OCI-LY7 (cell line): Measurements from ENCODE around the gene METTL26.

Experiments
- CTCF ChIP-seq: fragments of 200-600 bp; sonication (generic); conservative IDR thresholded peaks from 2 replicates; pipeline ENCODE4 v1.5.1; 2014; ENCODE audit warnings: mild to moderate bottlenecking, antibody characterized with exemption, low read length, moderate library complexity, mixed read lengths
- EZH2phosphoT487 ChIP-seq: fragments of 200-600 bp; sonication (generic); IDR thresholded peaks from 2 replicates; pipeline ENCODE4 v1.6.1; 2018; ENCODE audit warnings: low read depth, borderline replicate concordance, mild to moderate bottlenecking, mixed run types, antibody characterized with exemption, low read length, moderate library complexity, mixed read lengths

GRCh38 chr16:684961-685696, 49.0 kb upstream of the METTL26 start:
- TF ChIP-seq CTCF (no peak), EZH2phosphoT487 (no peak)
